ENCODE data around the gene ROGDI.

The ROGDI gene

DNA sequence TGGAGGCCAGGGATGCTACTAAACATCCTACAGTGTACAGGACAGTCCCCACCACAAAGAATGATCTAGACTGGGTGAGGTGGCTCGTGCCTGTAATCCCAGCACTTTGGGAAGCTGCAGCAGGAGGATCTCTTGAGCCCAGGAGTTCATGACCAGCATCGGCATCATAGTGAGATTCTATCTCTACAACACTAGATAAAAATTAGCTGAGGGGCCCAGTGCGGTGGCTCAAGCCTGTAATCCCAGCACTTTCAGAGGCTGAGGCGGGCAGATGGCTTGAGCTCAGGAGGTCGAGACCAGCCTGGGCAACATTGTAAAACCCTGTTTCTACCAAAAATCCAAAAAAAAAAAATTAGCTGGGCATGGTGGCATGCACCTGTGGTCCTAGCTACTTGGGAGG lies 30.1 kb downstream of the ROGDI start:
- ATAC-seq (replicated peaks) (no peak), DNase-seq (no peak)
- Mint-ChIP-seq H3K9me3 (no peaks in the 10 kb centered on the region), H3K4me1 (peaks cover 13 to 15% of the 10 kb centered on the region in 2 donors), H3K4me3 (no peak overlapping the region), H3K36me3 (no peaks in the 10 kb centered on the region), H3K27ac (no peak overlapping the region), H3K27me3 (peaks cover 0 to 4% of the 10 kb centered on the region in 2 donors)

DNA sequence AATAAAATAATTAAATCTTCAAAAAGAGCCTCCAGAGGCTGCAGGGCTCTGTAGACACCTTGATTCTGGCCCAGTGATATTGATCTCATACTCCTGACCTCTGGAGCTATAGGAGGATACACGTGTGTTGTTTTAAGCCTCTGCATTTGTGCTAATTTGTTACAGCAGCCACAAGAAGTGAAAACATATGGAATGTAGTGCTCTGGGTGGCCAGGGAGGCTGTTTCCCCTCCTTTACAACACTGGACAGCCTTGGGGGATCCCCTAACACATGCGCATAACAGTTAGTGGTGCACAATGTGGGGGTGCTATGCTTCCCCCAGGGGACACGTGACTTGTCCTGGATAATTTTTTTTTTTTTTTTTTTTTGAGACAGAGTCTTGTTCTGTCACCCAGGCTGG lies 30.8 kb downstream of the ROGDI start:
- DNase-seq: no peak
- Mint-ChIP-seq H3K4me3 (no peak overlapping the region), H3K27ac (no peak overlapping the region), H3K9me3 (no peaks in the 10 kb centered on the region), H3K27me3 (peaks cover 0 to 4% of the 10 kb centered on the region in 2 donors), H3K4me1 (peaks cover 17 to 18% of the 10 kb centered on the region in 2 donors), H3K36me3 (no peaks in the 10 kb centered on the region)
- no peak for ATAC-seq (replicated peaks)

DNA sequence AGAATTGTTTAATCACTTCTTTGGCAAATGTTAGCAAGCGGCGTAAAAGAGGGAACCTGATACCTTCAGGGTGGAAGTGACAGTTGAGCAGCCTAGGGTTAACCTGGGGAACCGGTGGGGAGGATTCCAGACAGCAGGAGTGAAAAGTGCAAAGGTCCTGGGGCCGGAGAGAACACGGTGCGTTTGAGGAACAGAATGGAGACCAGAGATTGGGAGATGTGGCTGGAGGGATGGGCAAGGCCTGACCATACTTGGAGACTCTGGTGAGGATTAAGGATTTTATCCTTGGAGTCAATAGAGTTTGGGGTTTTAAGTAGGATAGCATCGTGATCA lies 33.2 kb downstream of the ROGDI start:
- Mint-ChIP-seq H3K27ac (no peak overlapping the region), H3K4me1 (peaks cover 27 to 30% of the 10 kb centered on the region in 2 donors), H3K9me3 (no peaks in the 10 kb centered on the region), H3K36me3 (no peaks in the 10 kb centered on the region), H3K4me3 (peak overlapping the region in 1 of 2 donors; percentile 96), H3K27me3 (no peaks in the 10 kb centered on the region)
- ATAC-seq (replicated peaks): no peak
- no peak for DNase-seq

DNA sequence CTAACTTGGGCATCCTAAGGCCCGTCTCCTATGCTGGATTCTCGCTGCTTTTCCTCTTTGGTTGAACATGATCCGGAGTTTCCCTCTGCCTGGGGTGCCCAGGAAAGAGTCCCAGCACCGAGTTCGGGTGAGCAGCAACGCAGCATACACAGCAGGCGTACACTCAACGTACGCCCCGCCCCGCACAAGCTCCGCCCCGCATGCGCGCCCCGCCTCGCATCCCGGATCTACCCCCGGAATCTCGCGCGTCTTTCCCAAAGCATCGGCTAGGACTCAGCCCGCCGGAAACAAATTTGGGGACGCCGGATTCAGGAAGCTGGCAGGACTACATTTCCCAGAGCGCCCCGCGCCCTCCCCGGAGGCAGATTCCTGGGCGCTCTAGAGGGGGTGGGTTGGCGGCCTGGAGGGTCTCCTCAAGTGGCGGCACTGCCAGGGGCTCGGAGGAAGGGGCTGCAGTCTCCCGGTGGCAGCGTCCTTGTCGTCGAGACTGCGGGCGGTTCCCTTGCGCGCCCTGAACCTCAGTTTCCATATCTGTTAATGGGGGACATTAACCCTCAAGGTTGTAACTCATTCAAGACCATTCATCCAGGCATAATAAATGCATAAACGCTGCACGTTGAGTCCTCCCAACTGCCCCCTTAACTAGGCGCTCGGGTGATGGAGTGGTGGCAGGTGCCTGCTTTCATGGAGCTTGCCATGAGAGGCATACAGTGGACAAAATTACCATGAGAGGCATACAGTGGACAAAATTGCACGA lies 33.7 kb downstream of the ROGDI start:
- peaks cover 27 to 33% of the 10 kb centered on the region in 2 donors for H3K4me1 Mint-ChIP-seq
- ATAC-seq (replicated peaks): peak; percentile 79 to 80
- H3K27ac Mint-ChIP-seq: peak overlapping the region; percentile 96
- no peaks in the 10 kb centered on the region for H3K9me3 Mint-ChIP-seq
- peaks cover 0 to 3% of the 10 kb centered on the region in 2 donors for H3K36me3 Mint-ChIP-seq
- DNase-seq: peak; percentile 93
- H3K4me3 Mint-ChIP-seq: peak overlapping the region; percentile 93 to 96
- H3K27me3 Mint-ChIP-seq: no peaks in the 10 kb centered on the region

DNA sequence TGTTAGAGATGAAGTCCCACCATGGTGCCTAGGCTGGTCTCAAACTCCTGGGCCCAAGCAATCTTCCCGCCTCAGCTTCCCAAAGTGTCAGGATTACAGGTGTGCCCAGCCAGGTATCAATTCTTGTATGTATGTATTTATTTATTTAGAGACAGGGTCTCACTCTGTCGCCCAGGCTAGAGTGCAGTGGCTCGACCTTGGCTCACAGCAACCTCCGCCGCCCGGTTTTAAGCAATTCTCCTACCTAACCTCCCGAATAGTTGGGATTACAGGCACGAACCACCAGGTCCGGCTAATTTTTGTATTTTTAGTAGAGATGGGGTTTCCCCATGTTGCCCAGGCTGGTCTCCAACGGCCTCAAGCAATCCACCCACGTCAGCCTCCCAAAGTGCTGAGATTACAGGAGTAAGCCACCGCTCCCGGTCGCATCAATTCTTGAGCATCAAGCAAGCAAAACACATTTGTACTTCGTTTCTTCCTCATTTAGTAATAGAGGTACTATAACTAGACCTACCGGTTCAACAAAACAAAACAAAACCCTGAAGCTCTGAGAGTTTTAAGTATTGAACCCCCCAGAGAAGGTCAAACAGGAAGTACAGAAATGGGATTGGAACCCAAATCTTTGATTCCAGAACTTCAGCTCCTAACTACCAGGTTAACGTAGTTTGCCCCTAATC lies 34.4 kb downstream of the ROGDI start:
- Mint-ChIP-seq H3K36me3 (peaks cover 0 to 8% of the 10 kb centered on the region in 2 donors), H3K27ac (peak overlapping the region; percentile 96), H3K9me3 (no peaks in the 10 kb centered on the region), H3K27me3 (no peaks in the 10 kb centered on the region), H3K4me3 (peak overlapping the region; percentile 93 to 96), H3K4me1 (peaks cover 27 to 35% of the 10 kb centered on the region in 2 donors)
- ATAC-seq (replicated peaks): peak; percentile 9 to 10
- peak; percentile 9 for DNase-seq

DNA sequence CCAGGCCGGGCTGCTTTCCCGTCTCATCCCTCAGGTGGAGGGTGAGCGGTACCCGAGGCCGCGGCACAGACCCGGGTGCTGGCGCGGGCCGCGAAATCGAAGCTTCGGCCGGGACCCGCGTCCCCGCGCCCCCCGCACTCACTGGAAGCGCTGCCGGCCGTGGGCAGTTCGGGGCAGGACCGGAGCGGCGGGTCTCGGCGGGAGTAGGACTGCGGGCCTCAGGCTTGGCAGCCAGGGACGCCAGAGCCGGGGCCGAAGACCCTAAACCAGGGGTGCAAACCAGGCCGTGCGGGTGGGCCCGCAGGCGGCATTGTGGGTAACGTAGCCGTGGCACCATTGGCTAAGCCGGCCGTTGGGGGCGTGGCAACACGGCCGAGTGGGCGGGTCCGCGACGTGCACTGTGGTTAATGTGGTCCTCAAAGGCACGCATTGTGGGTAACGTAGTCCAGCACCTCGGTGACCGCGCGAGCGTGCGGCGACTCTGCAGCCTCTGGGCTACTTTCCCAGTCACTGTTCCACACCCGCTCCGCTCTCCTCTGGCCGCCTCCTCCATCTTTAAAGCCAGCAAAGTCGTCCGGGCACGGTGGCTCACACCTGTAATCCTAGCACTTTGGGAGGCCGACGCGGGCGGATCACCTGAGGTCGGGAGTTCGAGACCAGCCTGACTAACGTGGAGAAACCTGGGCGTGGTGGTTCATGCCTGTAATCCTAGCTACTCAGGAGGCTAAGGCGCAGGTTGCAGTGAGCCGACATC lies 35.4 kb downstream of the ROGDI start, which contains the start of gene ZNF500:
ZNF500 (minus strand) TSS at position 288 of the 754 bp plus-strand sequence. CDS start 1,184 bp downstream, outside the sequence.
- Mint-ChIP-seq H3K27ac (peak within 1 kb of the TSS; percentile 96), H3K27me3 (no peaks in the 10 kb centered on the region), H3K4me3 (peak within 1 kb of the TSS; percentile 93 to 96)

DNA sequence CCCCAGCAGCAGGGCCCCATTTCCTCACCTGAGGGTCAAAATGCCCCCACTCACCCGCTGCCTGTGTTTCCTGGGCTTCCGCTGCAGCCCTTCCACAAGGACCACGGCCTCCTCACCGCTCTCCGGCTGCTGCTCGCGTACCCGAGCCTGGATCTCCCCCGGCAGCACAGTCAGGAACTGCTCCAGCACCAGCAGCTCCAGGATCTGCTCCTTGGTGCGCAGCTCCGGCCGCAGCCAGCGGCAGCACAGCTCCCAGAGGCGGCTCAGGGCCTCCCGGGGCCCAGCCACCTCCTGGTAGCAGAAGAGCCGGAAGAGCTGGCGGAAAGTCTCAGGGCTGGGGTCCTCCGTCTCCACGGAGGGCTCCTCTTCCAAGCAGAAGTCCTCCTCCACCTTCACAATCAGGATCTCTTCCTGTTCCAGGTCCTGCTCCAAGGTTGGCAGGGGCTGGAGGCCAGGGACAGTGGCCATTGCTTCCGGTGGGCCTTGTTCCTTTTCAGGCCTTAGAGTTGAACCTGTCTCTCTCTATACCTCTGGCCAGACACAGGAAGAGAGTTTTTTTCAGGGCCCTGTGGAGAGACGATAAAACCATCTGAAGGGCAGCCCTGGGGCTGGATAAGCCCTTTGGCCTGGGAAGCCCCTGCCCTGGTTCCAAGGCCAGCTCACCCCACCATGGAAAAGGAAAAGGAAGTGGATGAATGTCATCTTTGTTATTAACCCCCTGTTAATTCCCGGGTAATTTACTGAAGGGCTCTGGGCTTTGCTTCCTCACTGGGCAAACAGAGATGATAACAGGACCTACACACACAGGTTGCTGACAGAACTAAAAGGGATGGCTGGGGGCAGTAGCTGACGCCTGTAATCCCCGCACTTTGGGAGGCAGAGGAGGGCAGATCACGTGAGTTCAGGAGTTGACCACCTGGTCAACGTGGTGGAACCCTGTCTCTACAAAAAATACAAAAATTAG lies 36.6 kb downstream of the ROGDI start:
- H3K27ac Mint-ChIP-seq: peak overlapping the region; percentile 88
- H3K27me3 Mint-ChIP-seq: no peaks in the 10 kb centered on the region
- ATAC-seq (replicated peaks): no peak
- H3K36me3 Mint-ChIP-seq: peaks cover 13 to 25% of the 10 kb centered on the region in 2 donors
- peaks cover 28 to 35% of the 10 kb centered on the region in 2 donors for H3K4me1 Mint-ChIP-seq
- no peaks in the 10 kb centered on the region for H3K9me3 Mint-ChIP-seq
- no peak for DNase-seq
- peak overlapping the region; percentile 78 to 88 for H3K4me3 Mint-ChIP-seq

More for the DNA sequence above, 35.4 kb downstream of the ROGDI start, which contains the start of gene ZNF500:
- DNase-seq (peak; percentile 96), ATAC-seq (replicated peaks) (peak; percentile 90 to 92)
- H3K36me3 Mint-ChIP-seq: peaks cover 8 to 16% of the 10 kb centered on the region in 2 donors
- H3K9me3 Mint-ChIP-seq: no peaks in the 10 kb centered on the region
- H3K4me1 Mint-ChIP-seq: peaks cover 27 to 35% of the 10 kb centered on the region in 2 donors

DNA sequence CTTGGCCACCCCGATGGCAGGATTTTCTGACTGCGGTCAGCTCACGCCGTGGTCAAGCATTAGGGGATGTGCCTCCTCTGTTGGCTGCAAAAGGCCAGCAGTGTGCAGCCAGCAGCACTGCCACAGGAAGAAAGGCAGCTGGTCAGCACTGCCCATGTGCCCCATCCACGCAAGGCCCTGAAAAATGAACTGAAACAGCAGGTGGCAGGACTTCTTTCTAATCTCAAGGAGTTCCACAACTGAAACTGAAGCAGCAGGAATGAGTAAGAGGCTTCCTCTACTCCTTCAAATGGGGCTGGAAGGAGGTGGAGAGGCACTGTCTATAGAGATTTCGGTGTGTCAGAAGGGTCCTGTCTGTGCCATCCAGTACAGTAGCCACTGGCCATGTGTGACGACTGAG lies 38.6 kb downstream of the ROGDI start:
- Mint-ChIP-seq H3K9me3 (no peaks in the 10 kb centered on the region), H3K4me1 (peaks cover 26 to 35% of the 10 kb centered on the region in 2 donors), H3K27me3 (no peaks in the 10 kb centered on the region), H3K27ac (no peak overlapping the region), H3K36me3 (peaks cover 25 to 38% of the 10 kb centered on the region in 2 donors), H3K4me3 (no peak overlapping the region)
- ATAC-seq (replicated peaks): no peak
- no peak for DNase-seq

DNA sequence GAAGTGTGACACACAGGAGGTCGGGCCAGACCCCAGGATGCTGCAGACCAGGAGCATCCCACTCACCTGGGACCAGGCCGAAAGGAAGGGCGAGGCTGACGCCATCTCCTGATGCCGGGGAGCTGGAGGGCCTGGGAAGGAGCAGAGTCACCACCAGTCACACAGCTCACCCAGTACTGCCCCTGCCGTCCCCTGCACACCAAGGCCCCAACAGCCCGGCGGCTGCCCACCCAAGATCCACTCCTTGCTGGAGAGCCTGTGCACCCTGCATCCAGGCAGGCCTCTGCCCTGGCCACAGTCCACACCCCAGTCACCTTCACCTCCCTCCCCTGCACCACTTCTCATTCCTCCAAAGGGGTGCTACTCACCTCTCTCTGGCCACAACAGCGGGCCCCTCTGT lies 40.2 kb downstream of the ROGDI start:
- Mint-ChIP-seq H3K4me1 (peaks cover 15 to 21% of the 10 kb centered on the region in 2 donors), H3K27me3 (no peaks in the 10 kb centered on the region), H3K9me3 (no peaks in the 10 kb centered on the region), H3K4me3 (no peak overlapping the region), H3K36me3 (peaks cover 30 to 44% of the 10 kb centered on the region in 2 donors), H3K27ac (no peak overlapping the region)
- DNase-seq: no peak
- no peak for ATAC-seq (replicated peaks)

DNA sequence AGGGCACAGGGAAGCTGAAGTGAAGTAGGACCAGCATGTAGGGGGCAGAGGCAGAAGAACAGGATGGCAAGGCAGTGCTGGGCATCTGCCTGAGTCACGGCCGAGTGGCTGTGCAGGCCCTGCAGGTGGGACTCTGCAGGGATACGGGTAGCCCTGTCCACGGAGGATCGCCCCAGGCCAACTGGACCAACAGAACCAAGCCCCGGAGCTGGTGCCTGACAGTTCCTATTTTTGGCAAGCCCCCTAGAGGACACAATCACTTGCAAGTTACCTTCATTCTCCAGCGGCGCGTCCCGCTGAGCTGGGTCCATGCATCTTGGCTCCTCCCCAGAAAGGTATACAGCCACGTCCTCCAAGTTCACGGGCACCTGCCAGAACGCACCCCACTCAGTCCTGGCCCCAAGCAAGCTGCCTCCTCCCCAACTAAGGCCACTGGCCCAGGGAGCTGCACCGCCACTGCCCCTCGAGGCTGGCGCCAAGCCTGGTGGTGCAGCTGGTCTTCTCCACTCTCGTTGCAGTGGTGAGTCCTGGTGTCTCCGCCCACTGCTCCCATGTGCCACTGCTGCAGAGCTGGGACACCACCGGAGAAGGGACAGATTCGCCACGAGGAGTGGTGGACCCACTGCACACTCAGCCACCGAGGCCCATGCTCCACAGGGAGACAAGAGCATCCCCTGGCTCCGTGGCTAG lies 42.1 kb downstream of the ROGDI start:
- peaks cover 3% of the 10 kb centered on the region in 2 donors for H3K9me3 Mint-ChIP-seq
- peaks cover 43 to 56% of the 10 kb centered on the region in 2 donors for H3K36me3 Mint-ChIP-seq
- H3K4me3 Mint-ChIP-seq: no peak overlapping the region
- DNase-seq (no peak), ATAC-seq (replicated peaks) (no peak)
- H3K27me3 Mint-ChIP-seq: no peaks in the 10 kb centered on the region
- H3K27ac Mint-ChIP-seq: no peak overlapping the region
- peaks cover 4 to 7% of the 10 kb centered on the region in 2 donors for H3K4me1 Mint-ChIP-seq

DNA sequence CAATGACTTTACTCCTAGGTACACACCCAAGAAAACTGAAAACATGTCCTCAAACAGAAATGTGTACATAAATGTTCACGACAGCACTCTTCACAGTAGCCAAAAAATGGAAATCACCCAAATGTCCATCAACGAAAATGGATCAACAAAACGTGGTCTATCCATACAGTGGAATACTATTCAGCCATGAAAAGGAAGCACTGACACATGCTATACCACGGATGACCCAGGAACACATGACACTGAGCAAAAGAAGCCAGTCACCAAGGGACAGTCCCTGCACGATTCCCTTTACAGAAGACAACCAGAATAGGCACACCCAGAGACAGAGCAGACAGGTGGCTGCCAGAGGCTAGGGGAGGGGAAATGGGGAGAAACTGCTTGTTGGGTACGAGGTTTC lies 46.7 kb downstream of the ROGDI start:
- DNase-seq: no peak
- Mint-ChIP-seq H3K4me1 (peaks cover 0 to under 1% of the 10 kb centered on the region in 2 donors), H3K9me3 (peaks cover 3% of the 10 kb centered on the region in 2 donors), H3K4me3 (no peak overlapping the region), H3K36me3 (peaks cover 48 to 54% of the 10 kb centered on the region in 2 donors), H3K27ac (no peak overlapping the region), H3K27me3 (no peaks in the 10 kb centered on the region)
- no peak for ATAC-seq (replicated peaks)

DNA sequence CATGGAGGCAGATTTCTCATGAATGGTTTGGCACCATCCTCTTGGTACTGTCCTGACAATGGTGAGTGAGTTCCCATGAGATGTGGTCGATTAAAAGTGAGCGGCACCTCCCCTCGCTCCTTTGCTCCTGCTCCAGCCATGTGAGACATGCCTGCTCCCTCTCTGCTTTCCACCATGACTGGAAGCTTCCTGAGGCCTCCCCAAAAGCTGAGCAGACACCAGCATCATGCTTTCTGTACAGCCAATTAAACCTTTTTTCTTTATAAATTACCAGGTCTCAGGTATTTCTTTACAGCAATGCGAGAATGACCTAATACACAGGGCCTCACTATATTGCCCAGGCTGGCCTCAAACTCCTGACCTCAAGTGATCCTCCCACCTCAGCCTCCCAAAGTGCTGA lies 47.6 kb downstream of the ROGDI start:
- no peaks in the 10 kb centered on the region for H3K27me3 Mint-ChIP-seq
- H3K4me3 Mint-ChIP-seq: no peak overlapping the region
- DNase-seq (no peak), ATAC-seq (replicated peaks) (no peak)
- H3K36me3 Mint-ChIP-seq: peaks cover 42 to 48% of the 10 kb centered on the region in 2 donors
- H3K9me3 Mint-ChIP-seq: peaks cover 3% of the 10 kb centered on the region in 2 donors
- H3K27ac Mint-ChIP-seq: no peak overlapping the region
- no peaks in the 10 kb centered on the region for H3K4me1 Mint-ChIP-seq

DNA sequence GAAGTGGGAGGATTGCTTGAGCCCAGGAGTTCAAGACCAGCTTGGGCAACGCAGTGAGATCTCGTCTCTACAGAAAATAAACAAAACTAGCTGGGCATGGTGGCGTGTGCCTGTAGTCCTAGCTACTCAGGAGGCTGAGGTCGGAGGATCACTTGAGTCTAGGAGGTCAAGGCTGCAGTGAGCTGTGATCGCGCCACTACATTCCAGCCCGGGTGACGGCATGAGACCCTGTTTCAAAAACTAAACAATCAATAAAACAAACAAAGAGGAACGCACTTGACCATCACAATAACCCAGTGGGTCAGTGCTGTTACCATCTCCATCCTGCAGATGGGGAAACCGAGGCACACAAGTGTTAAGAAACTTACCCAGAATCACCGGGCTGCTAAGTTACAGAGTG lies 49.2 kb downstream of the ROGDI start:
- ATAC-seq (replicated peaks) (no peak), DNase-seq (no peak)
- Mint-ChIP-seq H3K4me3 (no peak overlapping the region), H3K9me3 (peaks cover 3% of the 10 kb centered on the region in 2 donors), H3K4me1 (peaks cover 0 to 11% of the 10 kb centered on the region in 2 donors), H3K36me3 (peaks cover 36 to 40% of the 10 kb centered on the region in 2 donors), H3K27me3 (no peaks in the 10 kb centered on the region), H3K27ac (no peak overlapping the region)

Measured in stimulated activated naive B cell treated with anti-CD40 and anti-IgM and Interleukin-4, amounts not matched to agents 10 μg/mL and 1 μg/mL and 100 μg/mL, for 72 hours (primary cell).